ENCODE measurements around the gene FOXO3.

The FOXO3 gene

DNA sequence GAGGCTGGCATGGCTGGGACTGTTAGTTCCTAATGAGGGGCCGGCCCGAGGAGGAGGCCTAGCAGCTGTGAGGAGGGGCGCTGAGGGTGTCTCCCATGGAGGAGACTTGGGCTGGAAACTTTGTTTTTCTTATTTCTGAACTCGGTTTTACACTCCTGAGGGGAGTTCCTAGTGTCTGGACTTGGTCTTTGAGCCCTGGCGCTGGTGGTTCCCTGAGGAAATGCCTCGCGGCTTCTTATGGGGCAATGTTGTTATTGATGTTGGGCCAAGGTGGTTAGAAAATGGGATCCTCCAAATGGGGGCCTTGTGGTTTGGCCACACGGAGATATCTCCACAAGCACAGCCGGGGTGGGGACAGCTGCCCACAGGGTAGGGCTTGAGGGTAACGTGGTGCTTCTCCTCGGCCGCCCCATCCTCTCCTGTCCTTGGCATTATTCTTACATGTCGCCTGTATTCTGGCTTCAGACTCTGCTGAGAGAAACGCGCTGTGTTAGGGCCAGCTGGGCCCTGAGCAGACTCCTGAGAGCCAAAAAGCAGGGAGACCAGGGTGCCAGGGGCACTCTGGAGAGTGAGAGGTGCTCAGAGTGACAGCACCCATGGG is 136.9 kb downstream of the FOXO3 start:
- Mint-ChIP-seq H3K36me3 (peaks cover 4% of the 10 kb centered on the region), H3K27ac (no peak overlapping the region), H3K4me3 (no peak overlapping the region), H3K4me1 (ENCODE audit: low read depth) (no peaks in the 10 kb centered on the region), H3K9me3 (ENCODE audit: low read depth) (peaks cover 13% of the 10 kb centered on the region), H3K27me3 (no peaks in the 10 kb centered on the region)

DNA sequence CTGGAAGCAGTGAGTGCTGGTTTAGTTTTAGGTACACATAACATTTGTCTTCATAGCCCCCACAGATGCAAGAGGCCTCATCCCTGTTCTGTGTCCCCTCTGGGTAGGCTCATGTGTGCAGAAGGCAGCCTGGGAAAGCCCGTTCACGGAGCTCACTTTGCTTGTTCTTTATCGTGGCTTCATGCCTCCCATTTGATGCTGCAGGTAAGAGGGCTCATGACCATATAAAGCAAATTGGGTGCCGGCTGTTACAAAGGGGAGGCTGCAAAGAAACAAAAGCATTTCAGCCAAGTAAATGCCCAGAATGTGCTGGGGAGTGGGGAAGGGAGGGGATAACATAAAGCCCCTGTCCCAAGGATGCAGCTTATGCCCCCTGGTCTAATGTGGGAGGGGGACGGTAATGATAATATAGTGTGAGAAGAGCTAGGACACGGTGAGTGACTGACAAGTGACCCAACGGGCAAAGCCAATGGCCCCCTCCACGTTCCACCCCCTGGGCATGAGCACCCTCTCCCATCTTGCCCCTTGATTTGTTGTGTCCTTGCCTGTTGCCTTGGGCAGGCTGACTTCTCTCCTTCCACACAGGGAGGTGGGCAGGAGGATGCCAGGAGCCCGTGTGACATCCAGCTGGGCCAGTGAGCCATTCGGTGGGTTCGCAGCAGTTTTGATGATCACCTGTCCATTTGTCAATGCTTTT is 138.0 kb downstream of the FOXO3 start:
- Mint-ChIP-seq H3K4me1 (ENCODE audit: low read depth) (no peaks in the 10 kb centered on the region), H3K9me3 (ENCODE audit: low read depth) (peaks cover 22% of the 10 kb centered on the region), H3K36me3 (peaks cover 6% of the 10 kb centered on the region), H3K27me3 (no peaks in the 10 kb centered on the region), H3K4me3 (no peak overlapping the region), H3K27ac (no peak overlapping the region)

DNA sequence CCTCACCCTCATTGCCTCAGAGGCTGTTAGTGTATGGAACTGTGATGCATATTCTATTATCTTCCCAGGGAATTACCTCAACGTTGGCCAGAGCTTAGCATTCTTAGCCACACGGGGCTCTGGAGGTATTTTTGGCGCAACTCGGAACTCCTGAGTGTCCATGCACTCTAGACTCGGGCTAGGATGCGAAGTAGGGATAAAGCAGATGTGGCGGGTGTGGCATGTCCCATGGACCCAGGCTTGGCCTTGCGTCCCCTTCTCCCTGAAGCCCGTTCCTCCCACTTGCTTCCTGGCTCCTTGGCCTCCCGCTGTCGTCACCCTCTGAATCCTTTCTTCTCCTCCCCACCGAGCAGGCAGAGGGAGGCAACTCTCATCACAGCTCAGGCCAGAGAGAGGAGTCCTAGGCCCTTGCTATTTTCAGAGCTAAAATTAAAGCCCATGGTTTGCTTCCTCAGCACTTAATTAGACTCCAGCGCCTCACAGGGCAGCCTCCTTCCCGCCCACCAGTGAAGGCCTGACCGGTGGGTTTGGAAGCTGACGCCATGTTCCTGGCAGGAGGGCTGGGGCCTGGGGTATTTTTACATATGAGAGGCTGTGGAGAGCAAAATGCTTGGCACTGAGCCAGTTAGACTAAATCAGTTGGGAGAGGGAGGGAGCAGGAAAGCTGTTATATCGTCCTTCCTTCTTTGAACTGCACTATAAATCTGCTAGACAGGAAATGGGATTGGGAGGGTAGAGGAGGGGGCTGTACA is 138.7 kb downstream of the FOXO3 start:
- no peak overlapping the region for H3K4me3 Mint-ChIP-seq
- no peaks in the 10 kb centered on the region for H3K4me1 Mint-ChIP-seq (ENCODE audit: low read depth)
- peaks cover 22% of the 10 kb centered on the region for H3K9me3 Mint-ChIP-seq (ENCODE audit: low read depth)
- no peaks in the 10 kb centered on the region for H3K27me3 Mint-ChIP-seq
- no peak overlapping the region for H3K27ac Mint-ChIP-seq
- peaks cover 6% of the 10 kb centered on the region for H3K36me3 Mint-ChIP-seq

DNA sequence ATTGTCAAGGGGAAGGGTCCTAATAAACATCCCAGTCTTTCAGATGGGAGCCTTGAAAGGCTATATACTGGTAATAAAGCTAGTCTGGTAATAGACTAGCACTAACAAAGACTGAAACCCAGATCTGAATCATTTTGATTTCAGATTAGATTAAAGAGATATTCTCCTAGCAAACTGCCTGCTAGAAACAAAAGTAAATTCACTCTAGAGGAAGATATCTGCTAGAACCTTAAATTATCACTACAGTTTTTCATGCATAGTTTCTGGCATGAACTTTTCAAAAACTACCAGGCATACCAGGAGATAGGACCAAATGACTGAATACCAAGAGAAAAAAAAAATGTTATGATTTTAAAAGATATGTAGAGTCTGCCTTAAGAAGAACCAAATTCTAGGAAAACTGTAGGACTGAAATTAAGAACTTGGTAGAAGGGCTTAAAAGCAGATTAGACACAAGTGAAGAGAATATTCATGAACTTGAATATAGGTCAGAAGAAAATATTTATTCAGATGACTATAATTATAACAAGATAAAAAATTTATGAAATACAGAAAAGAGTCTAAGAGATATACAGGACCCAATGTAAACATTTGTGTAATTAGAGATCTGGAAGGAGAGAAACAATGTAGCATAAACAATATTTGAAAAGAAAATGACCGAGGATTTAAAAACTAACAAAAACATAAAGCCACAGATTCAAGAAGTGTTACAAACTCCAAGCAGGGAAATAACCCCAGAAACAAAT is 141.6 kb downstream of the FOXO3 start:
- Mint-ChIP-seq H3K9me3 (ENCODE audit: low read depth) (peaks cover 22% of the 10 kb centered on the region), H3K27me3 (no peaks in the 10 kb centered on the region), H3K4me3 (no peak overlapping the region), H3K4me1 (ENCODE audit: low read depth) (no peaks in the 10 kb centered on the region), H3K27ac (no peak overlapping the region), H3K36me3 (peaks cover 4% of the 10 kb centered on the region)

DNA sequence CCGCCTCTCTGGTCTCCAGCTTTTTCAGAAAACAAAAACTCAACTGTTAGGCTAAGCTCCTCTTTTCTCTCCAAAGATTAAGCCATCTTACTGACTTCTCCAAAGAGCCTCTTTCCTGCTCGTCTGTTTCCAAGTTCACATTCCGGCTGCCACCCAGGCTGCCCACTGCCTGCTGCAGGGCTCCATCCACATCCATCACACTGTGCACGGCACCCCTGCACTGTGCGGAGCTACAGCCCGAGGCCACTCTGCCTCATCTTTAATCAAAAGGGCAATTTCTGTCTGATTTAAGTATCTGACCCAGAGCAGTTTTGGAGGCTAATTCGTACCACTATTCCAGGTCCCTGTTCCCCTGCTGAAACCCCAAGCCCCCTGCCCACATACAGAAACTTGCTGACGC is 145.9 kb downstream of the FOXO3 start:
- Mint-ChIP-seq H3K4me3 (no peak overlapping the region), H3K27ac (no peak overlapping the region), H3K36me3 (peaks cover 4% of the 10 kb centered on the region), H3K4me1 (ENCODE audit: low read depth) (no peaks in the 10 kb centered on the region), H3K9me3 (ENCODE audit: low read depth) (peaks cover 17% of the 10 kb centered on the region), H3K27me3 (no peaks in the 10 kb centered on the region)

DNA sequence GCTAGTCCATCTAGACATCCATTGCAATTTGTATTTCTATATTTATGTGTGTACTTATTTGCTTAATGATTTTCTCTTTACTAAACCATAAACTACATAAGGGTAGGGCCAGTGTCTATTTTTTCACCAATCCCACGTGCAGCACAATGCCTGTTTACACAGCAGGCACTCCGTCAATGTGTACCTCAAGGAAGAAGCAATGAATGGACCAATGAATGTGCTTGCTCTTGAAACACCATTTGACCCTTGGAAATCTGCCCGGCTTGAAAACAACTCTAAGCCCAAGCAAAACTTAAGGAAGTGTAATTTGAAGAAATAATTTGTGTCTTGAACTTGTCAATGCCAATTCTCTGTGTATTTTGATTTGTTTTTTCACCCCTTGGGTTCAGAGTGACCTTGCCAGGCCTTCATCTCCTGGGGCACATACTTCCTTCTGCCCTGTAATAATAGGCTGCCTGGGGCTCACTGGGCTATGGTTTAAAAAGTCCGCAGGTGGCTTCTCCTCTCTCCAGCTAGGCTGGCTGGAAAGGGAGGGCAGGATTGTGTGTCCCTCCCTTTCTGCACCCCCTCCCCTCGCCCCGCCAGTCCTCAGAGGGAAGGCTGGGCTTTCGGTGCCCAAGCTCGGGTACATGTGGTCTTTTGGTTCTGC is 146.7 kb downstream of the FOXO3 start:
- H3K36me3 Mint-ChIP-seq, result peaks cover 2% of the 10 kb centered on the region
- no peak overlapping the region for H3K27ac Mint-ChIP-seq
- no peak overlapping the region for H3K4me3 Mint-ChIP-seq
- no peaks in the 10 kb centered on the region for H3K4me1 Mint-ChIP-seq (ENCODE audit: low read depth)
- no peaks in the 10 kb centered on the region for H3K27me3 Mint-ChIP-seq
- peaks cover 12% of the 10 kb centered on the region for H3K9me3 Mint-ChIP-seq (ENCODE audit: low read depth)

DNA sequence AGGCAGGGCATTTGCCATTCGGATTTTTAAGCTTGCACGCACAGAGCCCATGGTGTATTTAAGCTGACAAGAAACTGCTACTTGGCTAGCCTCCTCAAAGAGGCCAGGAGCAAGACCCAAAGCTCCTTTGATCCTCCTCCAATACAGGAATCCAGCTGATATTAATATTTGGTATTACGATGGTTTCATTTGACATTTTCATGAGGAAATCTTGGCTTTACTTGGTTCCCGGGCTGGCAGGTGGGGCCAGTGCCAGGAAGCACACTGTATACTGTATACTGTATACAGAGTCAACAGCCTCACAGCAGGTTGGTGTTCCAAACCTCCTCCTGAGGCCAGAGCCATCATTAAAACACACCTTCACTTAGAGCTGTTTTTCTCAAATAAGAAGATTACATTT is 149.3 kb downstream of the FOXO3 start:
- no peaks in the 10 kb centered on the region for H3K4me1 Mint-ChIP-seq (ENCODE audit: low read depth)
- no peaks in the 10 kb centered on the region for H3K36me3 Mint-ChIP-seq
- H3K27ac Mint-ChIP-seq, result no peak overlapping the region
- no peak overlapping the region for H3K4me3 Mint-ChIP-seq
- no peaks in the 10 kb centered on the region for H3K9me3 Mint-ChIP-seq (ENCODE audit: low read depth)
- no peaks in the 10 kb centered on the region for H3K27me3 Mint-ChIP-seq

DNA sequence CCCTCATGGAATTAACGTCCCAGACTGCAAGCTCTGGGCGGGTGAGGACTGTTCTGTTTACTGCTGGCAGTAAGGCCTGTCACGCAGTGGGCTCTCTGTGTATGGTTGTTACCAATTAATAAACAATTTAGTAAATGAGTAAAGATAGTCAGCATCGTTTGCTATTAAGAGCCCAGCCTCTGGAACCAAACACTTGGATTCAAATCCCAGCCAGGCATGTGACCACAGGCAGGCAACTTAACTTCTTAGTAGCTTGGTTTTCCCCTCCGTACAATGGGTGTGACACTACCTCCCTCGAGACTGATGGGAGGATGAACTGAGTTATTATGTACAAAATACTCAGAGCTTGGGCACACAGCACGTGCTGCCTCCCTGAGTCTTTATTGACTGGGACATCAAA is 149.8 kb downstream of the FOXO3 start:
- Mint-ChIP-seq H3K4me1 (ENCODE audit: low read depth) (no peaks in the 10 kb centered on the region), H3K27ac (no peak overlapping the region), H3K4me3 (no peak overlapping the region), H3K9me3 (ENCODE audit: low read depth) (no peaks in the 10 kb centered on the region), H3K36me3 (no peaks in the 10 kb centered on the region), H3K27me3 (no peaks in the 10 kb centered on the region)

DNA sequence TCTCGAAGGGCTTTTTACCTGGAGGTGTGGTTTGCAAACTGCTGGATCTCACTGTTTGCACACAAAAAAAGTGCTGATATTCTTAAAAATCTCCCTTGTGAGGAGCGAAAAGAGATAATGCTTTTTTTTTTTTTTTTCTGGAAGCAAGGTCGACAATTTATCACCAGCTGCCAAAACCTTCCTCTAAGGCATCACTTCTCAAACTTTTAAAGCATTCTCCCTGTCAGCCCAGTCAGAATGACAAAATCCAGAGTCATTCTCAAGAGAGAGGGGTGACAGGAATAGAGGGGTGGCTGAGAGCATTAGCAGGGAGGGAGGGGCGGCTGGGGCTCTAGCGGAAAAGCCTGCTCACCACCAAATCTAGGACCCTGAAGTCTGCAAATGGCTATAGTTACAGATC is 150.4 kb downstream of the FOXO3 start:
- H3K36me3 Mint-ChIP-seq, result no peaks in the 10 kb centered on the region
- H3K4me1 Mint-ChIP-seq (ENCODE audit: low read depth), result no peaks in the 10 kb centered on the region
- H3K27me3 Mint-ChIP-seq, result no peaks in the 10 kb centered on the region
- H3K27ac Mint-ChIP-seq, result no peak overlapping the region
- H3K4me3 Mint-ChIP-seq, result no peak overlapping the region
- no peaks in the 10 kb centered on the region for H3K9me3 Mint-ChIP-seq (ENCODE audit: low read depth)

DNA sequence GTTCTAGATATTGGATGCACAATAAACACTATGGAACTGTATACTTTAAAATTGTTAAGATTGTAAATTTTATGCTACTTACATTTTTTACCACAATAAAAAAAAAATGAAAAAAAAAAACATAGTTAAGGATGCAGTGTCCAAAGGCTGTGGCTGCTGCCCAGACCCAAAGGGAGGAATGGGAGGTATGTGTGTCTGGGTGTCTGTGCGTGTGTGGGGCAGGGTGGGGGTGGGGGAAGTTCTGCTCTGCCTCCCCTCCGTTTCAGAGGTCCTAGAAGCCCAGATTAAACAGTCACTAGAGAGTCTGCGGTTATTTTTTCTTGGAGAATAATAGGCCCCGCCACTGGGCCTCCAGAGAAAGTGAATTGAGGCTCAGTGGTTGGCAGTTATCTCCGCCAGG is 151.1 kb downstream of the FOXO3 start:
- Mint-ChIP-seq H3K4me3 (no peak overlapping the region), H3K27ac (no peak overlapping the region), H3K36me3 (no peaks in the 10 kb centered on the region), H3K9me3 (ENCODE audit: low read depth) (no peaks in the 10 kb centered on the region), H3K4me1 (ENCODE audit: low read depth) (no peaks in the 10 kb centered on the region), H3K27me3 (no peaks in the 10 kb centered on the region)

DNA sequence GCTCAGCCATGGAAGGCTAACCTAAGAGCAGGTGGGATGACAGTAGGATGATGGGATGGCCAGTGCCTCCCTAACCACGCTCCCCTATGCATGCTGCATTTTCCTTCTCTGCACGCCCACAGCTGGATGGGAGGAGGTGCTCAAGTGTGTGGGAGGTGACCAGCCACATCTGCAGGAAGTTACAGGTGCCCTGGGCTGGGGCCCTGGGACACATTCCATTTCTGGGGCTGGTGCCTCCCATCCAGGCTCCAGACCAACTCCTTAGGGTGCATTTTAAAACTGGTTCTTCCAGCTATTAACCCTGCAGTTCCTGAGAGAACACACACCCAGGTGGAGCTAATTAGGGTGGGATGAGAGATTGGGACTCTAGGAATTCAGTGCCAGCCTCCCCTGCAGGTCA is 152.2 kb downstream of the FOXO3 start:
- Mint-ChIP-seq H3K27ac (no peak overlapping the region), H3K27me3 (no peaks in the 10 kb centered on the region), H3K4me3 (no peak overlapping the region), H3K36me3 (no peaks in the 10 kb centered on the region), H3K9me3 (ENCODE audit: low read depth) (no peaks in the 10 kb centered on the region), H3K4me1 (ENCODE audit: low read depth) (no peaks in the 10 kb centered on the region)

DNA sequence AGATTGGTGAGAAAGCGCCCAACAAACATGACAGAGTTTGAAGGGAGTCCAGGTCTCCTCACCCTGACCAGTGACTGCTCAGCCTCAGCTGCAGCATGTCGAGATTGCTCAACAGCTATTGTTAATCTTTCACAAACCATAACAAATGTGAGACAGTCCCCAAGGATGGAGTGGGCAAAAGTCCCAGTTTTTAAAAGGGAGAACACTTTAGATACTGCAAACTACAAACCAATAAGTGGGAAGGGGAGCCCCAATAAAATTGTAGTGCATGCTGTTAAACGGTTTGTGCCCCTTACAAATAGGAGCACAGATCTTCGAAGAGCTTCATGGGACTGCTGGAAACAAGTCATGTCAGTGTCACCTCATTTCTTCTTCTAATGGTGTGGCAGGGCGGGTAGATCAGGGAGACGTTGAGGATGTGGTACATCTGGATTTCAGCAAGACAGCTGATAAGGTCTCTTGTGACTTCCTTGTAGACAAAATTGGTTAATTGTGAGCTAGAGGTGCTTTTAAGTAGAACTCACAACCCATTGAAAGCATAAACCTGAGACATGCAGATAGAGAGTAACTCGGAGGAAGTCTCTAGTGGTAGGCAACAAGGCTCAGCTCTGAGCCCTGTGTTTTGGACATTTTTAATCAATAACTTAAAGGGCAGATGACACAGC is 153.5 kb downstream of the FOXO3 start:
- H3K27ac Mint-ChIP-seq, result no peak overlapping the region

DNA sequence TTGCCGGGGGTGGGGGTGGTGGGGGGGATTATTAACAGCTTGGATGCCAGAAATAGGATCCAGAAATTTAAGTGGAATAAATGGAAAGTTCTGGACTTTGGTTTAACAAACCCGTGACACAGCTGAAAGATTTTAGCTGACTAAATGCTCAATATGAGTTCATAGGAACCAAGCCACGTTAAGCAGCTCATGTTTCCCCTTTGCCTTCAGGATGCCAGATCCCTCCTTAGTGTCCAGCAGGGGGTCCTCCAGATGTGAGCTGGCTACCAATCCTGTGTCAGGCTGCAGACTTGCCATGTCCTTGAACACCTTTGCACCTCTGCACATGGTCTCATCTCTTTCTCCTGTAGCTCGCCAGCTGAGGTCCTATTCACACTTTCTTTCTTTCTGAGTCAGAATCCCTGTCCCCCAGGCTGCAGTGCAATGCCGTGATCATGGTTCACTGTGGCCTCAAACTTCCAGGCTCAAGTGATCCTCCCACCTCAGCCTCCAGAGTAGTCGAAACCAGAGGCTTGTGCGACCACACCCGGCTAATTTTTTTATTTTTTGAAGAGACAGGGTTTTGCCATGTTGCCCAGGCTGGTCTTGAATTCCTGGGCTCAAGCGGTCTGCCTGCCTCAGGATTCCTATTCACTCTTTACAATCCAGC is 154.2 kb downstream of the FOXO3 start:
- Mint-ChIP-seq H3K4me1 (ENCODE audit: low read depth) (no peaks in the 10 kb centered on the region), H3K27ac (no peak overlapping the region), H3K36me3 (no peaks in the 10 kb centered on the region), H3K27me3 (no peaks in the 10 kb centered on the region), H3K9me3 (ENCODE audit: low read depth) (no peaks in the 10 kb centered on the region), H3K4me3 (no peak overlapping the region)

More for the DNA sequence above, 153.5 kb downstream of the FOXO3 start:
- no peaks in the 10 kb centered on the region for H3K36me3 Mint-ChIP-seq
- H3K4me1 Mint-ChIP-seq (ENCODE audit: low read depth), result no peaks in the 10 kb centered on the region
- no peaks in the 10 kb centered on the region for H3K9me3 Mint-ChIP-seq (ENCODE audit: low read depth)
- no peak overlapping the region for H3K4me3 Mint-ChIP-seq
- H3K27me3 Mint-ChIP-seq, result no peaks in the 10 kb centered on the region

DNA sequence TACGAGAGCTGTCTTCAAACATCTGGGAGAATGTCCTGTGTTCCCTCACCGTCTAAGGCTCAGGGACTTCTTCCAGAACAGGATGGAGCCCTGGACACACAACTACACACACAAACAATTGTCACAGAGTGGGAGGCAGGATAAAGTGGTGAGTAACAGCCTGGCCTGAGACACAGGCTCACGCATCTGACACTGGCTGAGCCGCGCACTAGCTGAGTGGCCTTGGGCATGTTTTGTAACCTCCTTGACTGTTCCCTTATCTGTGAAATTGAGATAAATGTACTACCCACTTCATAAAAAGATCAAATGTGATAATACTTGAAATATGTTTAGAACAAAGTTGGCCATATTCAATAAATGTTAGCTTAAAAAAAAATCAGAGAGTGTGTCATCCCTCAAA is 155.1 kb downstream of the FOXO3 start:
- H3K4me1 Mint-ChIP-seq (ENCODE audit: low read depth), result no peaks in the 10 kb centered on the region
- H3K9me3 Mint-ChIP-seq (ENCODE audit: low read depth), result no peaks in the 10 kb centered on the region
- H3K36me3 Mint-ChIP-seq, result no peaks in the 10 kb centered on the region
- H3K4me3 Mint-ChIP-seq, result no peak overlapping the region
- no peaks in the 10 kb centered on the region for H3K27me3 Mint-ChIP-seq
- no peak overlapping the region for H3K27ac Mint-ChIP-seq
